ENCODE measurements around the gene PTPRG.

Gene PTPRG

GRCh38 chr3:62142331-62143085 lies 581.1 kb downstream of the PTPRG start:
- no peak for DNase-seq

DNA sequence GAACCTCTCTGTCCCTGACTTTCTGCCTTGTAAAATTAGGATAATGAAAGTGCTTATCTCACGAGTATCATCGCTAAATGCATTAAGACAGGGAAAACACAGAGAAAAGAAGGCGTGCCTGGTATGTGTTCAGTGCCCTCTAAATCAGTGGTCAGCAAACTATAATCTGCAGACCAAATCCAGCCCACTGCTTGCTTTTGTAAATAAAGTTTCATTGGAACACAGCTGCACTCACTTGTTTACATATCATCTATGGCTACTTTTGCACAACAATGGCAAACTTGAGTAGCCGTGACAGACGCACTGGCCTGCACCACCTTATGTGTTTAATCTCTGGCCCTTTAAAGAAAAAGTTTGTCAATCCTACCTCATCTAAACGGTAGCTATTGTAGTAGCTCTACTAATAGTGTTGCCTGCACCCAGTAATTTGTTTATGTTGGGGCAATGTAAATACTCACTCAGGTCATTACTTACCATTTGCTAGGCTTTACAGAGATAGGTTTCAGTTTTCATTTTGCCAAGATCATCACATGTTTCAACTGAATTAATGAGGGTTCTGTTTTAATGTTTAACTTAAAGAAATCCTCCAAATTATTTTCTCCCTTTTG lies 582.6 kb downstream of the PTPRG start:
- no peak for DNase-seq

- DNase-seq: no peak
Observed at GRCh38 chr3:62144482-62144881, 583.1 kb downstream of the PTPRG start.

- DNase-seq: no peak
Observed at GRCh38 chr3:62145086-62145757, 583.9 kb downstream of the PTPRG start.

- no peak for DNase-seq
Observed at GRCh38 chr3:62149539-62149938, 588.2 kb downstream of the PTPRG start.

DNA sequence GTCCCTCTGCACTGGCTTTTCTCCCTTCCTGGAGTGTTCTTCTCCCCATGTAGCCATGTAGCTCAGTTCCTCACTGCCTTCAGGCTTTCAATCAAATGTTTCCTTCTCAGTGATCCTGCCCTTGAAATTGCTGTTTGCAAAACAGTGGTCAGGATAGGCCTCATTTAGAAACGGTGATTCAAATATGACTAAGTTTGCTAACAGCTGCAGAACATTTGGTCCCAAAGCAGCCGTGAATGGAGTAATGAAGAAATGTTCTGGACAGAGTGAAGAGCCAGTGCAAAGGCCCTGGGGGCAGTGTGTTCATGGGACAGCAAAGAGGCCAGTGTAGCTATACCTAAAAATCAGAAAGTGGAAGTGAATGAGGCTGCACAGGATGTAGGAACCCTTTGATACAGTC lies 588.6 kb downstream of the PTPRG start:
- no peak for DNase-seq

DNA sequence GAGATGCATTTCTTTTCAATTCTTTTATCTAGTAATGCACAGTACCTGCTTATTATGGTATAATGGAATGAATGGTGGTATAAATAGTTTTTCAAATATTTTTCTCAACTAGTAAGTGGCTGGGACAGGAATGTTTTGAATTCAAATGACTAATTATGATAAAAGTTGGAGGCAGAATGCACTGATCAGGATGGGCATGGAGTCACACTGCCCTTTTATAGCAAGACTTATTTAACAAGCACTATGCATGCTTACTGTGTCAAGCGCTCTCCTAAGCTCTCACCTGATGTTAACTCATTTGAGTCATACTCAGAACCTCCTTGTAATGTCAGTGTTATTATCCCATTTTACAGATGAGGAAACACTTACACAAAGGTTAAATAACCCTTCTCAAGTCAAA lies 590.2 kb downstream of the PTPRG start:
- no peak for DNase-seq

DNA sequence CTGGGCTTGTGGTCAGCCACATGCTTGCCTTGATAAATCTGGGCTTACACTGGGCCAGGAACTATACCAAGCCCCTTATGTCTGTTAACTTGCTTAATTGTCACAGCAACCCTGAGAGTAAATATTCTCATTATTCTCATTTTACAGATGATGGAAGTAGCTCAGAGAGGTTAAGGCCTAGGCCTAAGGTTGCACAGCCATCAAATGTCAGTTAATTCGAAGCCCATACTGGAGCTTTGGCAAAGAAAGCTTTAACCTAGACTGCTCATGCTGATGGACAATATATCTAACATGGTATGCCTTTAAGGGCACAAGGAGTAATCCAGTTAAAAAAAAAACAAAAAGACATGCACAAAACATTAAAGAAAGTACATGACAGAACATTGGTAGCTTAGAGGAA lies 591.9 kb downstream of the PTPRG start:
- no peak for DNase-seq

- DNase-seq: no peak
Observed at GRCh38 chr3:62154457-62155148, 593.2 kb downstream of the PTPRG start.

DNA sequence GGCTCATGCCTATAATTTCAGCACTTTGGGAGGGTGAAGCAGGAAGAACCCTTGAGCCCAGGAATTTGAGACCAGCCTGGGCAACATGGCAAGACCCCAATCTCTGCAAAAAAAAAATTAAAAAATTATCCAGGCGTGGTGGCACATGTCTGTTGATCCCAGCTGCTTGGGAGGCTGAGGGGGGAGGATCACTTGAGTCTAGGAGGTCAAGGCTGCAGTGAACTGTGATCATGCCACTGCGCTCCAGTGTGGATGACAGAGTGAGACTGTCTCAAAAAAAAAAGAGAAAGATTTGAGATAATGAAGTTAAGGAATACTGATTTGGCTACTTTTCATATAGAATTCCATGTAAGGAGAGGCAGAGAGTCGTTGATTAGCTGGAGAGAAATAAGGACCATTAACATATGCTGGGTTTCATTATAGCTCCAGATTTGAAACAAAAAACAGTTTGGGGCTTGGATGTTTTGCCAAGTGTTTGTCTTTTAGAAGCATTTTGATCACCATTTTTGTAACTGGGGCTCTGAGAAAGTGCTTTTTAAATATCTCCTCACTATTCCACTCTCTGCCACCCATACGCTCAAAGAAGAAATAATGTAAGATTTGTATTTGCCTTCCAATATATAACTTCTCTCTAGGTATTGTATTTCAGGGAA lies 597.8 kb downstream of the PTPRG start:
- no peak for DNase-seq

GRCh38 chr3:62159709-62160092 lies 598.3 kb downstream of the PTPRG start:
- no peak for DNase-seq

- no peak for DNase-seq
Observed at GRCh38 chr3:62161371-62161770, 600.0 kb downstream of the PTPRG start.

DNA sequence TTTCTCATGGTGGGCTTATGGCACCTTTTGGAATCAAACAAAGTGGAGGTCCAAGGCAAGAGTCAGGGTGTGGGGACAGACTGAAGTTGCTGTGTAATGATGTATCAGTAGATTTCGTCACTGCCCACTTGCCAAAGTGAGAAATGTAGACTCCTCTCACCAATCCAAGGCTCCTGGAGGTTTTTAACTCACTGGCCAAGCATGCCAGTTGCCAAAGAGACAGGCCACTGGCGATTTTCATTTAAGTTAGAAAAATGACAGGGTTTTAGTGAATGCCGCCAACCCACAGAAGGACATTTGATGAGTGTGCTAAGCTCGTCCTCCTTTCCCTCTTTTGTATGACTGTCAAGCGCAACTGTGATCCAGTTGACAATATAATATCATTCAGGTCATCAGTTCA lies 602.8 kb downstream of the PTPRG start:
- DNase-seq: no peak

- DNase-seq: no peak
Observed at GRCh38 chr3:62164746-62165145, 603.4 kb downstream of the PTPRG start.

DNA sequence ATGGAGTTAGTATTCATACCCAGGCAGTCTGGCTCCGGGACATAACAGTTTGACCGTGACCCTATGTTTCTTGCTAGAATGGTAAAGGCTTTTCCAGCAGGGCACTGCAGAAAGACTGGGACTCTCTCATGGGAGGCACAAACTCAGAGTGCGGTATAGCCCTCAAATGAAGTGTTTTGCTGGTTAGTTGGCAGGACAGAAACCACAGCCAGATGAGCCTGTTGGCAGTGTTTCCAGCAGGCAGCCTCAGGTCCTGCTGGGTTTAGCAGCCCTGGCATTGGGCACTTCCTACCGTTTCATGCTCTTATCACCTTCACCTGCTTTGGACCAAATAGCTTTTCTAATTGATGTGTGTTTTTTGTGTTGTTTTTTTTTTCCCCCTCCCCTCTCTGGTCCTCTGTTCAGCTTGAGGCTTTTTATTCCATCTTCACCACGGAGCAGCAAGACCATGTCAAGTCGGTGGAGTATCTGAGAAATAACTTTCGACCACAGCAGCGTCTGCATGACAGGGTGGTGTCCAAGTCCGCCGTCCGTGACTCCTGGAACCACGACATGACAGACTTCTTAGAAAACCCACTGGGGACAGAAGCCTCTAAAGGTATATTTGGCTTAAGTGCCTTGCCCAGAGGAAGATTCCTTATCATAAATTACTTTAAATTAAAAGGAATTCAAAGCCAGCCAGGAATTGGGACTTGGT lies 606.3 kb downstream of the PTPRG start:
- no peak for DNase-seq

DNA sequence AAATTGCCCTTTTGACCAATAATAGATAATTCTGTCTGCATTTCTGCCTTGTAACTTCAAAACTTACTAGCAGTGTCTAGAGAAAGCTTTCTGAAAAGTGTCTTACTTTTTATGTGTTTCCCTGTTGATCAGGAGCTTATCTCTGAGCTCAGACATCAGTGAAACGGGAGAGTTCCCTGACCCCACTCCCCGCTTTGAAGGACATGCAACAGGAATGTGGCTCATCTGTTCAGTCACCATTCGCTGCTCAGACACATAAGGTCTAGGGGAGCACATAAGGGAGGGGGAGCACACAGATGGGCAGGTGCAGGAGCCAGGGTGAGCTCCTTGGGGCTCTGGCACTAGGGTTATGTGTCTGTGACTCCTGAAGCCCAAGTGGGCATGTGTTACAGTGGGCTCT lies 607.0 kb downstream of the PTPRG start:
- DNase-seq: no peak

DNA sequence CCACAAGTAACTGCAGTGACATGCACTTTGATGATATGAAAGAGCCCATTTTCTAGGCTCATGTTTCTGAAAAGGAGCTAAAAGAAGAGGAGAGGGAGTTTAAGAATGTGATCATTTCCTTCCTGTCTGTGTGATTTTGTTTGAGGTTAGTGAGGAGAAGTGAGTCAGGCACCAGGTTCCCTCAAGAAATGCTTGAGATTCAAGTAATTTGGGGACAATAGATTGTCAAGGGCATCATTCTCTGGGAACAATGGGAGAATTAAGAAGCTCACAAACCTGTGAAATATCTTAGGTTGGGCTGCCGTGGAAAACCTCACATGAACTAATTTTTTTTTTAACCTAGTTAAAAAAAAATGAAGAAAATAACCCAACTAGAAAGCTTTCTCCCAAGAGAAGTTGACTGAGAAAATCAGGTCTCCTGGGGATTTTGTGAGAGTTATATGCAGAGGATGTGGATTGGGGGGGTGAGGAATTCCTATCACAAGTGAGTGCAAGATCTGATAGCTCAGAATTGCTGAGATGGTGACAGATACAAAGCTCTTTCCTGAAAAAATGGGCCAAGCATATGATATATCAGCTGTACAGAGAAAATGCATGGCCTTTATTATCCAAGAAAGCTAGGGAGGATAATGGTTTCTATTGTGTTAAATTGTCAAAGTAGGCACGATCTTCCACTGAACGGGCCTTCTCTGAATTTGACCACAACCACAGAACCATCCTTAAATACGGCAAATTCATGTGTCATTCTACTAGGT lies 608.7 kb downstream of the PTPRG start:
- DNase-seq: no peak

DNA sequence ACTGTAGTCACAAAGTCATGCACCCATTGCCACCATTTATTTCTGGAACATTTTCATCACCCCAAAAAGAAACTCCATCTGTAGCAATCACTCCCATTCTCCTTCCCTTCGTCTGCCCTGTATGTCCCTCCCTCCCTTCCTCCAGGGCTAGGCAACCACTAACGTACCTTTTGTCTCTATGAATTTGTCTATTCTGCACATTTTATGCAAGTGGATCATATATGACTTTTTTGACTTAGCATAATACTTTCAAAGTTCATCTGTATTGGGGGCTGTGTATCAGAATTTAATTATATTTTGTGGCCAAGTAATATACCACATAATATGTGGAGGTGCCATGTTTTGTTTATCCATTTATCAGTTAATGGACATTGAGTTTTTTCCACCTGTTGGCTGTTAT lies 610.4 kb downstream of the PTPRG start:
- no peak for DNase-seq

- no peak for DNase-seq
Observed at GRCh38 chr3:62172199-62172598, 610.8 kb downstream of the PTPRG start.

DNA sequence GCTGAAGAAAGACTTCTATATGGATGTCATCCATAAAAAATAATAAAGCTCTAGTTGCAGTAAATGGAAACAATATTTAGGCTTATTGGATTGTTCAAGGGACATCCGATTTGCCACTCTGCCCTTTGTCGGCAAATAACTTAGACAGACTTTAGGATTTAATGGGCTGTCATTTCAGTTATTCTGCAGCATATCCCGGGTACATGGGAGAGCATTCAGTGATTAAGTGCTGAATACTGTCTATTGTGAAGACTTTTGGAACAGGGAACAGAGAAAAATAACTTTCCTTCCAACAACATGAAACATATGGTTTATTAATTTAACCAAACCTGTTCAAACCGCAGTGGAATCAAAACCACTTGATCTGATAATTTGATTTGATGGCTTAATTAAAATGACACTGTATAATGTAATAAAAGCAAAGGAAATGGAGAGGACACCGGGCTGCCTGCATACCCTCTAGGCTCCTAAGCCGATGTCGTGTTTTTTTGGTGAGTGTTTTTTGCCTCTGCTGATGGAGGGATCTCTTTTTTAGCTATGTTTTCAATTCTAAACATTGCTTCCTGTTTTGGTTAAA lies 612.7 kb downstream of the PTPRG start:
- no peak for DNase-seq

GRCh38 chr3:62175161-62175560 lies 613.8 kb downstream of the PTPRG start:
- no peak for DNase-seq
